HepG2 (cell line): ENCODE measurements around the gene IL17C. TPM values are rescaled to one million over a fixed set of nuclear protein-coding genes. Genes with fewer than 3 reads are reported as not detected.
A peak's percentile ranks its signal among the peaks of the same experiment; 100 is the strongest.

Experiments
- LBX2 ChIP-seq: sonication (generic); formaldehyde crosslinking; IDR thresholded peaks from 2 replicates; pipeline ENCODE4 v1.5.0; 2020; ENCODE audit warnings: missing genetic modification reagents, mild to moderate bottlenecking, borderline replicate concordance
- MEF2D ChIP-seq: sonication (generic); formaldehyde crosslinking; IDR thresholded peaks from 2 replicates; pipeline ENCODE4 v1.5.1; 2020; ENCODE audit warnings: mild to moderate bottlenecking, missing genetic modification reagents
- MEIS1 ChIP-seq: sonication (generic); formaldehyde crosslinking; IDR thresholded peaks from 2 replicates; pipeline ENCODE4 v1.9.0; 2021; ENCODE audit warnings: mild to moderate bottlenecking, missing genetic modification reagents, moderate library complexity, borderline replicate concordance
- SP1 ChIP-seq, 2 experiments: fragments of 450-650 bp in 1 of 2; sonication (generic) in 1 of 2; formaldehyde crosslinking in 1 of 2; IDR thresholded peaks; 2 replicates each; pipeline versions ENCODE4 v1.4.0 to v1.6.1; 2016 to 2020; ENCODE audit warnings: missing genetic modification reagents in 1 of 2
- TBX3 ChIP-seq: fragments of 450-650 bp; IDR thresholded peaks from 2 replicates; pipeline ENCODE4 v1.6.1; 2017; ENCODE audit warnings: antibody characterized with exemption, mild to moderate bottlenecking, inconsistent platforms, borderline replicate concordance
- THAP11 ChIP-seq: IDR thresholded peaks from 2 replicates; pipeline ENCODE4 v1.6.1; 2016; ENCODE audit warnings: missing biosample characterization, missing genetic modification reagents
- ZFP36L2 ChIP-seq: sonication (generic); formaldehyde crosslinking; IDR thresholded peaks from 2 replicates; pipeline ENCODE4 v1.4.0; 2020; ENCODE audit warnings: missing genetic modification reagents
- ZFP91 ChIP-seq: sonication (generic); formaldehyde crosslinking; IDR thresholded peaks from 2 replicates; pipeline ENCODE4 v1.9.0; 2022; ENCODE audit warnings: missing genetic modification reagents, mild to moderate bottlenecking, borderline replicate concordance
- ZGPAT ChIP-seq: IDR thresholded peaks from 2 replicates; pipeline ENCODE4 v1.6.1; 2016; ENCODE audit warnings: mild to moderate bottlenecking
- ZNF205 ChIP-seq: IDR thresholded peaks from 2 replicates; pipeline ENCODE4 v1.6.1; 2018; ENCODE audit warnings: missing biosample characterization, missing genetic modification reagents
- ZNF234 ChIP-seq: sonication (generic); formaldehyde crosslinking; conservative IDR thresholded peaks from 2 replicates; pipeline ENCODE4 v1.5.1; 2020; ENCODE audit warnings: mild to moderate bottlenecking, missing genetic modification reagents
- ZNF33A ChIP-seq: sonication (generic); formaldehyde crosslinking; IDR thresholded peaks from 2 replicates; pipeline ENCODE4 v1.5.1; 2020; ENCODE audit warnings: missing genetic modification reagents, mild to moderate bottlenecking, moderate library complexity, borderline replicate concordance
- ZNF567 ChIP-seq: sonication (generic); formaldehyde crosslinking; IDR thresholded peaks from 2 replicates; pipeline ENCODE4 v1.8.1; 2023; ENCODE audit warnings: mild to moderate bottlenecking, missing genetic modification reagents, borderline replicate concordance
- ZNF615 ChIP-seq: sonication (generic); formaldehyde crosslinking; IDR thresholded peaks from 2 replicates; pipeline ENCODE4 v1.5.0; 2020; ENCODE audit warnings: mild to moderate bottlenecking, missing genetic modification reagents, borderline replicate concordance
- ZNF687 ChIP-seq: sonication (generic); formaldehyde crosslinking; IDR thresholded peaks from 2 replicates; pipeline ENCODE4 v1.5.1; 2020; ENCODE audit warnings: mild to moderate bottlenecking, missing genetic modification reagents, moderate library complexity
- ZNF761 ChIP-seq: sonication (generic); formaldehyde crosslinking; conservative IDR thresholded peaks from 2 replicates; pipeline ENCODE4 v1.4.0; 2020; ENCODE audit warnings: mild to moderate bottlenecking, missing genetic modification reagents
- ZXDC ChIP-seq: sonication (generic); formaldehyde crosslinking; IDR thresholded peaks from 2 replicates; pipeline ENCODE4 v1.5.0; 2020; ENCODE audit warnings: mild to moderate bottlenecking, missing genetic modification reagents
- polyA plus RNA-seq, 8 experiments: library from polyadenylated mRNA; depleted of rRNA in 3 of 8; stranded (reverse) in 7 of 8; unstranded in 1 of 8; fragments of >200 nt; fragmentation: Illumina TruSeq in 4 of 8; extraction: Trizol in 4 of 8; gene quantifications; 2 replicates each; pipeline versions ENCODE4 v1.2.1 to v1.2.3, GENCODE V29; 2011 to 2016; ENCODE audit warnings: low read depth in 4 of 8, missing spikeins in 1 of 8, mixed read lengths in 1 of 8; ENCODE audit not compliant: insufficient read depth in 1 of 8
- total RNA-seq, 5 experiments: library from RNA; depleted of rRNA; stranded (reverse); fragments of >200 nt; fragmentation: Illumina TruSeq; extraction: Trizol; gene quantifications; 2 replicates each; pipeline ENCODE4 v1.2.3, GENCODE V29; 2016; ENCODE audit warnings: low read depth in 1 of 5

Gene IL17C
- total and polyA plus RNA-seq, 2 of the 13 experiments (the other 11 are each of a cell fraction or from before 2014, with no cell fraction given): not detected

GRCh38 chr16:88662843-88663606 lies 24.7 kb downstream of the IL17C start, which contains the start of gene MVD (continued):
- TF ChIP-seq ZNF687 (peak; percentile 93), ZNF761 (CRISPR knock-in tag) (peak; percentile 66; the same call in 1 of the 2 replicates), ZNF33A (no peak), ZNF205 (CRISPR knock-in tag) (0 out of 2 replicates have a peak, but pooled peaks have one; percentile 42), ZFP91 (CRISPR knock-in tag) (peak; percentile 92), ZNF615 (CRISPR knock-in tag) (no peak), ZGPAT (CRISPR knock-in tag) (peak; percentile 87; the same call in 1 of the 2 replicates), MEIS1 (peak; percentile 81; the same call in 1 of the 2 replicates), ZNF234 (CRISPR knock-in tag) (peak; percentile 91; the same call in 1 of the 2 replicates), TBX3 (no peak), LBX2 (CRISPR knock-in tag) (peak; percentile 40), ZFP36L2 (CRISPR knock-in tag) (0 out of 2 replicates have a peak, but pooled peaks have one; percentile 50), ZXDC (CRISPR knock-in tag) (no peak), THAP11 (CRISPR knock-in tag) (peak; percentile 85), MEF2D (0 out of 2 replicates have a peak, but pooled peaks have one; percentile 40), ZNF567 (no peak; the same call in 1 of the 2 replicates), SP1 (IDR thresholded peaks at IDR 0.05) (no peak), SP1 (CRISPR knock-in tag; IDR thresholded peaks at IDR 0.05) (peak; percentile 99)
